ENCODE data around the gene MAG. TPM values are rescaled to one million over a fixed set of nuclear protein-coding genes. Genes with fewer than 3 reads are reported as not detected.

Gene MAG
- total and polyA plus RNA-seq, 2 of the 8 experiments (the other 6 are each of a cell fraction or from before 2014, with no cell fraction given), result 0.20 to 1.3 TPM

DNA sequence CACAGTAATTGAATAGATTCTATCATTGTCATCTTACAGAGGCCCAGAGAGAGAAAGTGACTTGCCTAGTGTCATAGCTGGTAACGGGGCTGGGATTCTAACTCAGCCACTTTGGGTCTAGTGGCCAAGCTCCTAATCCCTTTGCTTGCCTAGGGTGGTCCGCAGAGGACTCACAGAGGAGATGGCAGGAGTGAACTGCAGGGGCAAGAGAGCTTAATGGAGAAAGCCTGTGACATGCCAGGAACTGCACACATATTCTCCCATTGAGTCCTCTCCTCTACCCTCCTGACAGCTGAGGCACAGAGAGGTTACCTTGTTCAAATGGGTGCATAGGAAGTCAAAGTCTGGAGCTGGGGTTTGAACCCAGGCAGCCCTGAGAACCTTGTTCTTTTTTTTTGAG, 40.5 kb upstream of the MAG start (continued):
- TF ChIP-seq CHD7 (IDR thresholded peaks at IDR 0.05; ENCODE audit: insufficient replicate concordance, low read length) (no peak), ATF3 (IDR thresholded peaks at IDR 0.05; ENCODE audit: insufficient read depth, low read depth, low read length) (no peak), MAFK (IDR thresholded peaks at IDR 0.05; ENCODE audit: low read depth, low read length) (no peak), CHD2 (IDR thresholded peaks at IDR 0.05; ENCODE audit: low read length) (no peak), SP2 (IDR thresholded peaks at IDR 0.05; ENCODE audit: low read length) (no peak), CTCF (IDR thresholded peaks at IDR 0.05; ENCODE audit: control extremely low read depth in 1 of 3, insufficient read depth in 1 of 3, low read depth in 1 of 3, low read length in 3 of 3) (no peak), BCL11A (IDR thresholded peaks at IDR 0.05; ENCODE audit: low read depth in 2 of 2, low read length in 2 of 2) (no peak)
- TF ChIP-seq, protein P1, sequence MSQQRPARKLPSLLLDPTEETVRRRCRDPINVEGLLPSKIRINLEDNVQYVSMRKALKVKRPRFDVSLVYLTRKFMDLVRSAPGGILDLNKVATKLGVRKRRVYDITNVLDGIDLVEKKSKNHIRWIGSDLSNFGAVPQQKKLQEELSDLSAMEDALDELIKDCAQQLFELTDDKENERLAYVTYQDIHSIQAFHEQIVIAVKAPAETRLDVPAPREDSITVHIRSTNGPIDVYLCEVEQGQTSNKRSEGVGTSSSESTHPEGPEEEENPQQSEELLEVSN (IDR thresholded peaks at IDR 0.05), result no peak

Measured in H1 (cell line).